AG04449 (cell line): ENCODE results near the gene IRAK1BP1.

ENCODE experiments used
- CTCF ChIA-PET: fragments of 350-600 bp; formaldehyde crosslinking; extraction: SDS; loops from one replicate; lab custom pipeline; 2021; ENCODE audit warnings: antibody characterized with exemption; lab: Yijun Ruan, JAX
- POLR2A ChIA-PET: fragments of 400-600, 350-600 bp; formaldehyde crosslinking; extraction: SDS; loops from one replicate; lab custom pipeline; 2020; ENCODE audit warnings: antibody characterized with exemption, inconsistent platforms; lab: Yijun Ruan, JAX
- DNase-seq: peaks from one replicate; pipeline ENCODE4 v3.0.0-alpha.2; 2010; ENCODE audit warnings: low read depth, low spot score
- H3K4me3 ChIP-seq: 2 replicates; pipeline ENCODE4 v1.5.1; 2011; ENCODE audit warnings: low read depth, mild to moderate bottlenecking, control low read depth, low read length
- TF ChIP-seq, protein P1 (sequence below): IDR thresholded peaks from one replicate; pipeline ENCODE4 v1.5.1; 2011; ENCODE audit warnings: mild to moderate bottlenecking, moderate library complexity, low read length, control low read depth, inconsistent platforms; ENCODE audit not compliant: insufficient read depth; ENCODE audit errors: missing control alignments

IRAK1BP1 gene

GRCh38 chr6:78925317-78925716 is 58.0 kb downstream of the IRAK1BP1 start:
- ChIA-PET POLR2A (no interaction called here), CTCF (no interaction called here)
- DNase-seq = no peak
- H3K4me3 ChIP-seq = no peak overlapping the region
- TF ChIP-seq, protein P1, sequence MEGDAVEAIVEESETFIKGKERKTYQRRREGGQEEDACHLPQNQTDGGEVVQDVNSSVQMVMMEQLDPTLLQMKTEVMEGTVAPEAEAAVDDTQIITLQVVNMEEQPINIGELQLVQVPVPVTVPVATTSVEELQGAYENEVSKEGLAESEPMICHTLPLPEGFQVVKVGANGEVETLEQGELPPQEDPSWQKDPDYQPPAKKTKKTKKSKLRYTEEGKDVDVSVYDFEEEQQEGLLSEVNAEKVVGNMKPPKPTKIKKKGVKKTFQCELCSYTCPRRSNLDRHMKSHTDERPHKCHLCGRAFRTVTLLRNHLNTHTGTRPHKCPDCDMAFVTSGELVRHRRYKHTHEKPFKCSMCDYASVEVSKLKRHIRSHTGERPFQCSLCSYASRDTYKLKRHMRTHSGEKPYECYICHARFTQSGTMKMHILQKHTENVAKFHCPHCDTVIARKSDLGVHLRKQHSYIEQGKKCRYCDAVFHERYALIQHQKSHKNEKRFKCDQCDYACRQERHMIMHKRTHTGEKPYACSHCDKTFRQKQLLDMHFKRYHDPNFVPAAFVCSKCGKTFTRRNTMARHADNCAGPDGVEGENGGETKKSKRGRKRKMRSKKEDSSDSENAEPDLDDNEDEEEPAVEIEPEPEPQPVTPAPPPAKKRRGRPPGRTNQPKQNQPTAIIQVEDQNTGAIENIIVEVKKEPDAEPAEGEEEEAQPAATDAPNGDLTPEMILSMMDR = no peak

GRCh38 chr6:78935553-78935952 is 68.2 kb downstream of the IRAK1BP1 start:
- no peak for DNase-seq
- no peak overlapping the region for H3K4me3 ChIP-seq
- TF ChIP-seq, protein P1 = no peak
- CTCF ChIA-PET = interaction anchor here (1.0 kb wide), 1 partner anchor 16 kb away, joined by 3 read pairs; no protein-coding TSS in a partner anchor
- POLR2A ChIA-PET = no interaction called here

GRCh38 chr6:78936515-78936914 is 69.2 kb downstream of the IRAK1BP1 start:
- TF ChIP-seq, protein P1 = no peak
- no peak overlapping the region for H3K4me3 ChIP-seq
- CTCF ChIA-PET = interaction anchor here (1.0 kb wide), 1 partner anchor 15 kb away, joined by 3 read pairs; no protein-coding TSS in a partner anchor
- no peak for DNase-seq
- POLR2A ChIA-PET = no interaction called here

DNA sequence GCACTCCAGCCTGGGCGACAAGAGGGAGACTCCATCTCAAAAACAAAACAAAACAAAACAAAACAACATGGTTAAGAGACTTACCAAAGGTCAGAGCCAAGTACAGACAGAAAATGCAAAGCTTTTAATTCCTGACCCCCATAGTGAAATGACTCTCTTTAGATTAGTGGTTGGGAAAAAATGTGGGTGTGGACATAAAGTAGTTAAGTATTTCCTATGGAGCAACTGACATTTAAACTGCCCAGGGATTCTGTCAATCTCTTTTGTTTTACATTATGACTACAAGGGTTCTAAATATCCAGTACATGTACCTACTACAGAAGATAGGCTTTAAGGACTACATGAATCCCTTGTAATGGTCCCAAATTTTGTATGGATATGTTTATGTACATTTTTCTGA is 75.1 kb downstream of the IRAK1BP1 start:
- POLR2A ChIA-PET = interaction anchor here (0.6 kb wide), 1 partner anchor 38 kb away, joined by 3 read pairs; no protein-coding TSS in a partner anchor
- TF ChIP-seq, protein P1 = no peak
- DNase-seq = peak; percentile 2
- CTCF ChIA-PET = no interaction called here
- no peak overlapping the region for H3K4me3 ChIP-seq

GRCh38 chr6:78947529-78947928 is 80.2 kb downstream of the IRAK1BP1 start:
- POLR2A ChIA-PET = no interaction called here
- CTCF ChIA-PET = no interaction called here
- DNase-seq = peak; percentile 2
- TF ChIP-seq, protein P1 = no peak
- no peak overlapping the region for H3K4me3 ChIP-seq

- ChIA-PET POLR2A (no interaction called here), CTCF (no interaction called here)
- TF ChIP-seq, protein P1 = no peak
- no peak overlapping the region for H3K4me3 ChIP-seq
- peak; percentile 14 for DNase-seq
Measured at GRCh38 chr6:78947962-78948361, 80.6 kb downstream of the IRAK1BP1 start.
